Panc1 (cell line): ENCODE measurements around the gene KRTAP10-2. TPM values are rescaled to one million over a fixed set of nuclear protein-coding genes. Genes with fewer than 3 reads are reported as not detected.
"Not testable (repeated sequence)": the region's sequence is repeated elsewhere in the genome, so short reads cannot be mapped to it uniquely, and the experiment has no call there.

Experiments used
- ATAC-seq: fragments of 200-7000 bp; cut with Tn5 transposase; 2 replicates; pipeline ENCODE4 v1.9.1; 2020; ENCODE audit warnings: mild to moderate bottlenecking, moderate library complexity
- BruUV-seq: library from RNA; stranded (reverse); fragments of 400-500 nt; replicated peaks from 2 replicates; lab custom pipeline; 2021; lab: Mats Ljungman, UMichigan
- CTCF ChIA-PET: fragments of 300-600 bp; sonication (Branson Sonifier 250); formaldehyde crosslinking; loops from one replicate; lab custom pipeline; 2022; ENCODE audit warnings: antibody characterized with exemption; lab: Charles Lee
- POLR2A ChIA-PET: fragments of 300-600 bp; sonication (Branson Sonifier 250); formaldehyde crosslinking; loops from one replicate; lab custom pipeline; 2022; ENCODE audit warnings: antibody characterized with exemption; lab: Charles Lee
- DNase-seq: peaks from one replicate; pipeline ENCODE4 v3.0.0-alpha.2; 2010; ENCODE audit warnings: low read depth, low spot score
- H3K27ac ChIP-seq: 2 replicates; pipeline ENCODE4 v1.5.1; 2011; ENCODE audit warnings: mild to moderate bottlenecking, low read length, inconsistent platforms
- H3K27me3 ChIP-seq: fragments of 200-500 bp; sonication (Bioruptor generic); 2 replicates; pipeline ENCODE4 v1.6.0; 2014; ENCODE audit warnings: low read length, inconsistent platforms; ENCODE audit not compliant: control insufficient read depth, insufficient read depth
- H3K36me3 ChIP-seq: fragments of 200-500 bp; sonication (Bioruptor generic); 2 replicates; pipeline ENCODE4 v1.5.1; 2014; ENCODE audit warnings: inconsistent platforms, mild to moderate bottlenecking, low read length, moderate library complexity; ENCODE audit not compliant: control insufficient read depth, insufficient read depth
- H3K4me1 ChIP-seq: 2 replicates; pipeline ENCODE4 v1.5.1; 2011; ENCODE audit warnings: inconsistent platforms, mild to moderate bottlenecking, low read length, moderate library complexity; ENCODE audit not compliant: control insufficient read depth, insufficient read depth
- H3K4me3 ChIP-seq, 2 experiments: 2 replicates each; pipeline ENCODE4 v1.5.1; 2011 to 2012; ENCODE audit warnings: low read depth in 2 of 2, low read length in 2 of 2, mild to moderate bottlenecking in 2 of 2, inconsistent platforms in 1 of 2, moderate library complexity in 1 of 2
- H3K9me3 ChIP-seq: fragments of 200-500 bp; sonication (Bioruptor generic); 2 replicates; pipeline ENCODE4 v1.5.1; 2014; ENCODE audit warnings: low read depth, mild to moderate bottlenecking, inconsistent platforms, low read length, moderate library complexity; ENCODE audit not compliant: control insufficient read depth, insufficient read depth
- POLR2AphosphoS5 ChIP-seq: IDR thresholded peaks from 2 replicates; pipeline ENCODE4 v1.6.1; 2012; ENCODE audit warnings: mild to moderate bottlenecking, low read depth, low read length, moderate library complexity
- SIN3A ChIP-seq: IDR thresholded peaks from 2 replicates; pipeline ENCODE4 v1.6.1; 2012; ENCODE audit warnings: low read depth, mild to moderate bottlenecking, low read length, moderate library complexity, borderline replicate concordance; ENCODE audit not compliant: insufficient read depth
- TCF7L2 ChIP-seq: IDR thresholded peaks from 2 replicates; pipeline ENCODE4 v1.6.1; 2011; ENCODE audit warnings: mild to moderate bottlenecking, low read depth, low read length, inconsistent platforms
- in situ Hi-C: cut with HindIII; loops from 2 replicates; pipeline ENCODE4 v1.10.0; 2016; ENCODE audit warnings: low sequenced_read_pairs, low pct_unique_long_range_greater_than_20kb
- intact Hi-C: fragments of 100-400 bp; cut with micrococcal nuclease; formaldehyde crosslinking; loops from one replicate; pipeline ENCODE4 v1.10.0; 2022; ENCODE audit not compliant: unreplicated experiment
- total RNA-seq: library from RNA; stranded (reverse); gene quantifications from one replicate; pipeline ENCODE4 v1.2.1, GENCODE V29; 2021; ENCODE audit not compliant: unreplicated experiment
- TF ChIP-seq, protein P1 (sequence below): fragments of 450-650 bp; IDR thresholded peaks from 2 replicates; pipeline ENCODE4 v1.5.1; 2017; ENCODE audit warnings: mild to moderate bottlenecking
- TF ChIP-seq, protein P2 (sequence below), 2 experiments: IDR thresholded peaks; 2 replicates each; pipeline ENCODE4 v1.6.1; 2011 to 2012; ENCODE audit warnings: low read depth in 2 of 2, control low read depth in 1 of 2, low read length in 1 of 2, mild to moderate bottlenecking in 1 of 2, moderate library complexity in 1 of 2; ENCODE audit not compliant: insufficient read depth in 1 of 2

The KRTAP10-2 gene
- total RNA-seq, 1 experiment from 2014 or later, result not detected

DNA sequence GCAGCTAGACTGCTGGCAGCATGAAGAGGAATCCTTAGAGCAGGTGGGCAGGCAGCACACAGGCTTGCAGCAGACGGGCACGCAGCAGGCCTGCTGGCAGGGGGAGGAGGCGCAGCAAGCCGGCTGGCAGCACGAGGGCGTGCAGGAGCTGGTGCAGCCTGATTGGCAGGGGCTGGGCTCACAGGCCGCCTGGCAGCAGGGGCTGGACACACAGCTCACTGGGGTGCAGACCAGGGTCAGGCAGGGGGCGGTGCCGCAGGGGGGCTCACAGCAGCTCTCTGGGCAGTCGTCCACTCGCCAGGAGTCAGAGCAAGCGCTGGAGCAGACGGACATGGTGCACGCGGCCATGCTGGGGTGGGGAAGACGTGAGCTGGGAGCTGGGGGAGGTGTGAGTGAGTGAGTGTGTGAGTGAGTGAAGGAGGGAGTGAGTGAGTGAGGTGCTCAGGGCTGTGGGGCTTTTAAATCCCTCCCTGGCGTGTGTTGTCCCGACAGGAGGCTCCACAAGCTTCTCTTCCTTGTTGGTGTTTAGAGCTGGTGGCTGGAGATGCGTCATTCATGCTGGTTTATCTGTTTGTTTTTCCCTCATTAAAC, 29.0 kb upstream of the KRTAP10-2 start, which contains the start of gene KRTAP10-5:
Gene KRTAP10-5 (minus strand): TSS at position 374 of the 591 bp plus-strand sequence. CDS start 26 bp downstream, at position 348.
- H3K9me3 ChIP-seq, DNase-seq, in situ Hi-C loops, intact Hi-C loops, BruUV-seq, POLR2A ChIA-PET, H3K36me3 ChIP-seq, H3K27me3 ChIP-seq, H3K4me1 ChIP-seq, H3K27ac ChIP-seq: not testable (repeated sequence)
- H3K4me3 ChIP-seq, result peak within 1 kb of the TSS in 1 of 2 experiments; percentile 24; a peak in 1 of 4 replicates
- ATAC-seq, result peak; percentile 74
- CTCF ChIA-PET, result interaction anchor here (0.7 kb wide), 2 partner anchors 31 to 91 kb away, joined by 3 to 4 read pairs; no protein-coding TSS in a partner anchor
- TF ChIP-seq, protein P1, sequence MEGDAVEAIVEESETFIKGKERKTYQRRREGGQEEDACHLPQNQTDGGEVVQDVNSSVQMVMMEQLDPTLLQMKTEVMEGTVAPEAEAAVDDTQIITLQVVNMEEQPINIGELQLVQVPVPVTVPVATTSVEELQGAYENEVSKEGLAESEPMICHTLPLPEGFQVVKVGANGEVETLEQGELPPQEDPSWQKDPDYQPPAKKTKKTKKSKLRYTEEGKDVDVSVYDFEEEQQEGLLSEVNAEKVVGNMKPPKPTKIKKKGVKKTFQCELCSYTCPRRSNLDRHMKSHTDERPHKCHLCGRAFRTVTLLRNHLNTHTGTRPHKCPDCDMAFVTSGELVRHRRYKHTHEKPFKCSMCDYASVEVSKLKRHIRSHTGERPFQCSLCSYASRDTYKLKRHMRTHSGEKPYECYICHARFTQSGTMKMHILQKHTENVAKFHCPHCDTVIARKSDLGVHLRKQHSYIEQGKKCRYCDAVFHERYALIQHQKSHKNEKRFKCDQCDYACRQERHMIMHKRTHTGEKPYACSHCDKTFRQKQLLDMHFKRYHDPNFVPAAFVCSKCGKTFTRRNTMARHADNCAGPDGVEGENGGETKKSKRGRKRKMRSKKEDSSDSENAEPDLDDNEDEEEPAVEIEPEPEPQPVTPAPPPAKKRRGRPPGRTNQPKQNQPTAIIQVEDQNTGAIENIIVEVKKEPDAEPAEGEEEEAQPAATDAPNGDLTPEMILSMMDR, result 0 out of 2 replicates have a peak, but pooled peaks have one; percentile 14

DNA sequence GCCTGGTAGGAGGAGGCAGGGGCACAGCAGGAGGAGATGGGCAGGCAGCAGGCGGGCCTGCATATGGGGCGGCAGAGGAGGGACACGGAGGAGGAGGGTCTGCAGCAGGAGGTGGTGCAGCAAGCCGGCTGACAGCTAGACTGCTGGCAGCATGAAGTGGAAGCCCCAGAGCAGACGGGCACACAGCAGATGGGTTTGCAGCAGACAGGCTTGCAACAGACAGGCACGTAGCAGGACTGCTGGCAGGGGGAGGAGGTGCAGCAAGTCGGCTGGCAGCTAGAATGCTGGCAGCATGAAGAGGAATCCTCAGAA, 28.5 kb upstream of the KRTAP10-2 start:
- Histone ChIP-seq H3K4me3 (no peak overlapping the region), H3K27ac (no peak overlapping the region), H3K4me1 (peaks cover 4% of the 10 kb centered on the region; the same call in 1 of the 2 replicates), H3K9me3 (0 out of 2 replicates have a peak, but pooled peaks cover 7% of the 10 kb centered on the region), H3K36me3 (no peaks in the 10 kb centered on the region), H3K27me3 (peaks cover 4% of the 10 kb centered on the region)
- TF ChIP-seq, protein P1, result no peak
- in situ Hi-C loops (no loop called here), intact Hi-C loops (no loop called here)
- ChIA-PET POLR2A (no interaction called here), CTCF (interaction anchor here (0.7 kb wide), 2 partner anchors 30 to 90 kb away, joined by 3 to 4 read pairs; no protein-coding TSS in a partner anchor)
- BruUV-seq, result no TSS peak
- DNase-seq (no peak), ATAC-seq (peak; percentile 32; the same call in 1 of the 2 replicates)

DNA sequence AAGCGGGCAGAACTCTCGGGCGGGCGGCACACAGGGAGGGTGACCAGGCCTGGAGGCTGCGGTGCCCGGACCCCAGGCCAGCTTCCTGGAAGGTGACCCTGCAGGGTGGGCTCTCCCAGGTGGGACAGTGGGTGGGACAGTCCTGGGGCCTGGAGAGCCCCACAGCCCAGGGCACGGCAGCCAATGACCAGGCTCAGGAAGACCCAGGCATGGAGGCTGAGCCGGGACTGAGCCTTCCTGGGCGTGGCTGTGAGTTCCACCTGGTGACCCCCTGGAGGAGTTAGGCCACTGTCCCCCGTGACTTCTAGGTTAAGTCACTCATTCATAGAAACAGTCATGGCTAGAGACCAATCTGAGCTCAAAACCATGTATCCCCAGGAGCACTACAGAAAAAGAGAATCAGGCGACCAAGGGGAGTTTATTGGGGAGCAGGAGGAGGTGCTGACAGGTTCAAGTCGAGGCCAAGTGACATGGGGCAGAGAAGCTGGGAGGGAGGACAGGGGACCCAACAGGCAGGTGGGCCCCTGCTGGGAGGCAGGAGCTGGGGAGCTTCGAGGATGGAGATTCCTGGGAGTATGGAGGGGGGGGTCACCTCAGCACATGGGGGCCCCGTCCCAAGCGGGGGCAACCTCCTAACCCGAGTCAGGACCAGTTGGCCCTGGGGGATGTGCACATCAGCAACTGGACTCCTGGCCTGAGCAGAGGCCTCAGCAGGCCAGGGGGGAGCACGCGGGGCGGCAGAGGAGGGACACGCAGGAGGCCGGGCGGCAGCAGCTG, 27.9 kb upstream of the KRTAP10-2 start:
- ATAC-seq (no peak), DNase-seq (no peak)
- Histone ChIP-seq H3K27me3 (no peaks in the 10 kb centered on the region; the same call in 1 of the 2 replicates), H3K36me3 (no peaks in the 10 kb centered on the region), H3K4me1 (peaks cover 4% of the 10 kb centered on the region; the same call in 1 of the 2 replicates), H3K27ac (no peak overlapping the region), H3K9me3 (0 out of 2 replicates have a peak, but pooled peaks cover 7% of the 10 kb centered on the region), H3K4me3 (no peak overlapping the region)
- POLR2A ChIA-PET, result interaction anchor here (0.6 kb wide), 1 partner anchor 9 kb away, joined by 3 read pairs; no protein-coding TSS in a partner anchor
- in situ Hi-C loops (no loop called here), intact Hi-C loops (no loop called here)
- CTCF ChIA-PET, result interaction anchor here (0.6 kb wide), 1 partner anchor 561 kb away, joined by 4 read pairs; no protein-coding TSS in a partner anchor
- TF ChIP-seq, protein P2, sequence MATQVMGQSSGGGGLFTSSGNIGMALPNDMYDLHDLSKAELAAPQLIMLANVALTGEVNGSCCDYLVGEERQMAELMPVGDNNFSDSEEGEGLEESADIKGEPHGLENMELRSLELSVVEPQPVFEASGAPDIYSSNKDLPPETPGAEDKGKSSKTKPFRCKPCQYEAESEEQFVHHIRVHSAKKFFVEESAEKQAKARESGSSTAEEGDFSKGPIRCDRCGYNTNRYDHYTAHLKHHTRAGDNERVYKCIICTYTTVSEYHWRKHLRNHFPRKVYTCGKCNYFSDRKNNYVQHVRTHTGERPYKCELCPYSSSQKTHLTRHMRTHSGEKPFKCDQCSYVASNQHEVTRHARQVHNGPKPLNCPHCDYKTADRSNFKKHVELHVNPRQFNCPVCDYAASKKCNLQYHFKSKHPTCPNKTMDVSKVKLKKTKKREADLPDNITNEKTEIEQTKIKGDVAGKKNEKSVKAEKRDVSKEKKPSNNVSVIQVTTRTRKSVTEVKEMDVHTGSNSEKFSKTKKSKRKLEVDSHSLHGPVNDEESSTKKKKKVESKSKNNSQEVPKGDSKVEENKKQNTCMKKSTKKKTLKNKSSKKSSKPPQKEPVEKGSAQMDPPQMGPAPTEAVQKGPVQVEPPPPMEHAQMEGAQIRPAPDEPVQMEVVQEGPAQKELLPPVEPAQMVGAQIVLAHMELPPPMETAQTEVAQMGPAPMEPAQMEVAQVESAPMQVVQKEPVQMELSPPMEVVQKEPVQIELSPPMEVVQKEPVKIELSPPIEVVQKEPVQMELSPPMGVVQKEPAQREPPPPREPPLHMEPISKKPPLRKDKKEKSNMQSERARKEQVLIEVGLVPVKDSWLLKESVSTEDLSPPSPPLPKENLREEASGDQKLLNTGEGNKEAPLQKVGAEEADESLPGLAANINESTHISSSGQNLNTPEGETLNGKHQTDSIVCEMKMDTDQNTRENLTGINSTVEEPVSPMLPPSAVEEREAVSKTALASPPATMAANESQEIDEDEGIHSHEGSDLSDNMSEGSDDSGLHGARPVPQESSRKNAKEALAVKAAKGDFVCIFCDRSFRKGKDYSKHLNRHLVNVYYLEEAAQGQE (IDR thresholded peaks at IDR 0.05; ENCODE audit: insufficient read depth in 1 of 2, low read depth in 2 of 2, low read length in 1 of 2), result no peak
- TF ChIP-seq SIN3A (no peak), POLR2AphosphoS5 (no peak), TCF7L2 (no peak)
- TF ChIP-seq, protein P1, result no peak
- no TSS peak for BruUV-seq
